Measurements from ENCODE around the gene ACTL6A.
"Not testable (repeated sequence)": the region's sequence is repeated elsewhere in the genome, so short reads cannot be mapped to it uniquely, and the experiment has no call there.

Gene ACTL6A

GRCh38 chr3:179562591-179563270, at the start of gene ACTL6A:
ACTL6A (plus strand) TSS chr3:179562926; CDS start chr3:179563093, 167 bp downstream.
- DNase-seq (ENCODE audit: low read depth, low spot score): peak; percentile 95

- DNase-seq (ENCODE audit: low read depth, low spot score): no peak
These were observed 48.9 kb upstream of the ACTL6A start for GRCh38 chr3:179513862-179514261.

- not testable (repeated sequence) for DNase-seq (ENCODE audit: low read depth, low spot score)
These were observed 46.1 kb upstream of the ACTL6A start for GRCh38 chr3:179516461-179517251.

- no peak for DNase-seq (ENCODE audit: low read depth, low spot score)
These were observed 36.2 kb upstream of the ACTL6A start for GRCh38 chr3:179526482-179526881.

- no peak for DNase-seq (ENCODE audit: low read depth, low spot score)
These were observed 35.7 kb upstream of the ACTL6A start for GRCh38 chr3:179526989-179527391.

- DNase-seq (ENCODE audit: low read depth, low spot score): no peak
These were observed 34.0 kb upstream of the ACTL6A start for GRCh38 chr3:179528772-179529171.

GRCh38 chr3:179531576-179531975, 31.1 kb upstream of the ACTL6A start:
- no peak for DNase-seq (ENCODE audit: low read depth, low spot score)

GRCh38 chr3:179533274-179533673, 29.5 kb upstream of the ACTL6A start:
- no peak for DNase-seq (ENCODE audit: low read depth, low spot score)

GRCh38 chr3:179536256-179536655, 26.5 kb upstream of the ACTL6A start:
- no peak for DNase-seq (ENCODE audit: low read depth, low spot score)

- DNase-seq (ENCODE audit: low read depth, low spot score): no peak
These were observed 21.6 kb upstream of the ACTL6A start for GRCh38 chr3:179541094-179541493.

- no peak for DNase-seq (ENCODE audit: low read depth, low spot score)
These were observed 21.1 kb upstream of the ACTL6A start for GRCh38 chr3:179541596-179541995.

GRCh38 chr3:179542375-179542774, 20.4 kb upstream of the ACTL6A start:
- DNase-seq (ENCODE audit: low read depth, low spot score): no peak

GRCh38 chr3:179544981-179545645, 17.6 kb upstream of the ACTL6A start:
- no peak for DNase-seq (ENCODE audit: low read depth, low spot score)

GRCh38 chr3:179546814-179547241, 15.9 kb upstream of the ACTL6A start:
- DNase-seq (ENCODE audit: low read depth, low spot score): no peak

GRCh38 chr3:179551349-179552105, 11.2 kb upstream of the ACTL6A start:
- no peak for DNase-seq (ENCODE audit: low read depth, low spot score)

- DNase-seq (ENCODE audit: low read depth, low spot score): peak; percentile 6
These were observed 3.9 kb upstream of the ACTL6A start for GRCh38 chr3:179558742-179559364.

GRCh38 chr3:179560791-179561190, 1.9 kb upstream of the ACTL6A start:
- DNase-seq (ENCODE audit: low read depth, low spot score): no peak

GRCh38 chr3:179563271-179563783, 601 bp downstream of the ACTL6A start:
- DNase-seq (ENCODE audit: low read depth, low spot score): peak; percentile 39

- DNase-seq (ENCODE audit: low read depth, low spot score): no peak
These were observed 2.8 kb downstream of the ACTL6A start for GRCh38 chr3:179565496-179565895.

GRCh38 chr3:179580992-179581391, 18.3 kb downstream of the ACTL6A start:
- no peak for DNase-seq (ENCODE audit: low read depth, low spot score)

- no peak for DNase-seq (ENCODE audit: low read depth, low spot score)
These were observed 26.4 kb downstream of the ACTL6A start for GRCh38 chr3:179589143-179589542.

All from activated CD4-positive, CD25-positive, alpha-beta regulatory T cell treated with anti-CD3 and anti-CD28 coated beads, Interleukin-2, amount 50 U/mL, for 16 hours (primary cell).